Erythroblast (primary cell): ENCODE results near the gene CALML3.
A peak's percentile ranks its signal among the peaks of the same experiment; 100 is the strongest.

ENCODE experiments used
- DNase-seq, 2 experiments: peaks; one replicate each; lab custom pipeline; 2025; lab: John Stamatoyannopoulos, UW
- GATA1 ChIP-seq: IDR thresholded peaks from 2 replicates; pipeline ENCODE4 v1.6.1; 2011; ENCODE audit warnings: low read depth, mild to moderate bottlenecking, control low read depth, low read length, moderate library complexity
- POLR2A ChIP-seq: IDR thresholded peaks from 2 replicates; pipeline ENCODE4 v1.6.1; 2011; ENCODE audit warnings: mild to moderate bottlenecking, low read length

The CALML3 gene

GRCh38 chr10:5559642-5560141 is 34.9 kb downstream of the CALML3 start:
- TF ChIP-seq GATA1 (no peak), POLR2A (no peak)
- no peak for DNase-seq

- TF ChIP-seq POLR2A (no peak), GATA1 (no peak)
- no peak for DNase-seq
Measured at GRCh38 chr10:5560142-5560816, 35.5 kb downstream of the CALML3 start.

- DNase-seq: no peak
- no peak for TF ChIP-seq GATA1
- no peak for TF ChIP-seq POLR2A
Measured at GRCh38 chr10:5560817-5561703, 36.3 kb downstream of the CALML3 start.

GRCh38 chr10:5561704-5562645 is 37.2 kb downstream of the CALML3 start:
- no peak for DNase-seq
- TF ChIP-seq GATA1 (no peak), POLR2A (no peak)

GRCh38 chr10:5563321-5563961 is 38.7 kb downstream of the CALML3 start:
- TF ChIP-seq POLR2A (no peak), GATA1 (no peak)
- no peak for DNase-seq

- no peak for TF ChIP-seq GATA1
- peak; percentile 19 to 24 for DNase-seq
Measured at GRCh38 chr10:5563991-5564536, 39.3 kb downstream of the CALML3 start.

- DNase-seq: no peak
- TF ChIP-seq POLR2A: no peak
- TF ChIP-seq GATA1: no peak
Measured at GRCh38 chr10:5564537-5565204, 39.9 kb downstream of the CALML3 start.

- TF ChIP-seq POLR2A (no peak), GATA1 (no peak)
- DNase-seq: no peak
Measured at GRCh38 chr10:5565205-5565545, 40.4 kb downstream of the CALML3 start.

- TF ChIP-seq POLR2A: no peak
- no peak for TF ChIP-seq GATA1
- no peak for DNase-seq
Measured at GRCh38 chr10:5565671-5566581, 41.2 kb downstream of the CALML3 start.

GRCh38 chr10:5566614-5567013 is 41.9 kb downstream of the CALML3 start:
- no peak for DNase-seq
- TF ChIP-seq POLR2A: no peak
- no peak for TF ChIP-seq GATA1

- no peak for DNase-seq
- no peak for TF ChIP-seq GATA1
- no peak for TF ChIP-seq POLR2A
Measured at GRCh38 chr10:5567477-5567876, 42.7 kb downstream of the CALML3 start.

GRCh38 chr10:5568984-5569383 is 44.2 kb downstream of the CALML3 start:
- no peak for DNase-seq

More at GRCh38 chr10:5568984-5569383, 44.2 kb downstream of the CALML3 start:
- TF ChIP-seq GATA1 (no peak), POLR2A (no peak)
